ENCODE data around the gene IPO4.

DNA sequence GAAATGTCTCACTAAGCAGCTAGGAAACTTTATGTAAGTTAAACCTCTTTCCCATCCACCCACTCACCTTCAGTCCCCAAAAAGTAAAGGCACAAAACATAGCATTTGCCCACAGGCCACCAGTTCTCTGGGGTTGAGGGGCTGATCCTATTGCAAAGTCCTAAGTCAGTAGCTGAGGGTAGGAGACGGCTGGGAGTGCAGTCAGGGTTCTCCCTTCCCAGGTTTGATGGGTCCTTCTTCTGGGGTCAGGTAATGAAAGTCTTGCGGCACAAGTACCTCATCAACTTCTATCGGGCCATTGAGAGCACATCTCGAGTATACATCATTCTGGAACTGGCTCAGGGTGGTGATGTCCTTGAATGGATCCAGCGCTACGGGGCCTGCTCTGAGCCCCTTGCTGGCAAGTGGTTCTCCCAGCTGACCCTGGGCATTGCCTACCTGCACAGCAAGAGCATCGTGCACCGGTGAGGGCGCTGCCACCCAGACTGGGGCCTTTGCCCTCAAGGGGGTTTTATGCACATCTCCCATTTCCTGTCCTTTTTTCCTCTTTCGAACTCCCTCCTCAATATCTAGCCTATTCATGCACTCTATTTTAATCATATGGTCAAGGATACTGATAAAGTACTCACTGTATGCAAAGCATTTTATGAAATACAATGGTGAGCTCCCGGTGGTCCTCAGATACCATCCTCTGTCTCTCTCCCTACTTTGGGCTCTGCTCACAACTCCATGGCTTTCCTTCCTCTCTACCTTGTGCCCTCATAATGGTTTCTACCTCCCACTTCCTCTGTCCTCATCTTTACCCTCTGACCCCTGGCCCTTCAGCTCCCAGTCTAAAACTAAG is 17.9 kb upstream of the IPO4 start:
- TF ChIP-seq POLR2AphosphoS5 (IDR thresholded peaks at IDR 0.05) (no peak), POLR2A (IDR thresholded peaks at IDR 0.05) (no peak)
- TF ChIP-seq, protein P1, sequence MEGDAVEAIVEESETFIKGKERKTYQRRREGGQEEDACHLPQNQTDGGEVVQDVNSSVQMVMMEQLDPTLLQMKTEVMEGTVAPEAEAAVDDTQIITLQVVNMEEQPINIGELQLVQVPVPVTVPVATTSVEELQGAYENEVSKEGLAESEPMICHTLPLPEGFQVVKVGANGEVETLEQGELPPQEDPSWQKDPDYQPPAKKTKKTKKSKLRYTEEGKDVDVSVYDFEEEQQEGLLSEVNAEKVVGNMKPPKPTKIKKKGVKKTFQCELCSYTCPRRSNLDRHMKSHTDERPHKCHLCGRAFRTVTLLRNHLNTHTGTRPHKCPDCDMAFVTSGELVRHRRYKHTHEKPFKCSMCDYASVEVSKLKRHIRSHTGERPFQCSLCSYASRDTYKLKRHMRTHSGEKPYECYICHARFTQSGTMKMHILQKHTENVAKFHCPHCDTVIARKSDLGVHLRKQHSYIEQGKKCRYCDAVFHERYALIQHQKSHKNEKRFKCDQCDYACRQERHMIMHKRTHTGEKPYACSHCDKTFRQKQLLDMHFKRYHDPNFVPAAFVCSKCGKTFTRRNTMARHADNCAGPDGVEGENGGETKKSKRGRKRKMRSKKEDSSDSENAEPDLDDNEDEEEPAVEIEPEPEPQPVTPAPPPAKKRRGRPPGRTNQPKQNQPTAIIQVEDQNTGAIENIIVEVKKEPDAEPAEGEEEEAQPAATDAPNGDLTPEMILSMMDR (IDR thresholded peaks at IDR 0.05): no peak
